NT2/D1 (cell line): ENCODE measurements around the gene HABP4.

Experiments used
- SUZ12 ChIP-seq: IDR thresholded peaks from 2 replicates; pipeline ENCODE4 v1.6.1; 2011; ENCODE audit not compliant: insufficient read length, insufficient read depth; ENCODE audit errors: extremely low read depth
- YY1 ChIP-seq: IDR thresholded peaks from 2 replicates; pipeline ENCODE4 v1.6.1; 2011; ENCODE audit not compliant: insufficient read length, insufficient read depth
- ZNF274 ChIP-seq: IDR thresholded peaks from 2 replicates; pipeline ENCODE4 v1.6.1; 2011; ENCODE audit warnings: mild to moderate bottlenecking, low read depth, low read length

DNA sequence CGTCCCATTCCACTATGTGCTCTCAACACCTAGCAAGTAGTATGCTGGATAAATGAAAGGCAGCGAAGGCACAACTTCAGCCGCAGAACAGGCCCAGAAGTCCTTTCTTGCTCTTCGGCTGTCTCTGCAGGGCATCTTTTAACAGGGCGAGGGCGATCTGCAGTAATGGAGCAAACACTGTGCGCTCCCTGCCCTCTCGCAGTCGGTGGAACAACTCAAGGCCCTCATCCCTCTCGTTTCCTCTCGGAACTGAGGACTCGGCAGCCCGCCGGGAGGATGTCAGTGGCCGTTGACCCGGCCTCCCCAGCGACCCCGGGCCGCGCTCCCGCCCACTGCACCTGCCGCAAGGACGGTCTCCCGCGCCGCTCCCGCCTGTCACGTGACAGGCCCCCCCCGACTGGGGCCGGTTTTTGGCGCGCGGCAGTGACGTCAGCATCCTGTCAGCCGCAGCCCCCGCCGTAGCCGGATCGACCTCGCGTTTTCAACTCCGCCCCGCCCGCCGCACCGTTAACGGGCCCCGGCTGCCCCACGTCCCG lies 32.9 kb upstream of the HABP4 start:
- TF ChIP-seq YY1 = no peak
- TF ChIP-seq ZNF274 = no peak
- no peak for TF ChIP-seq SUZ12
